Transverse colon (tissue), 4 donors: Measurements from ENCODE around the gene CENPM. TPM values are rescaled to one million over a fixed set of nuclear protein-coding genes. Genes with fewer than 3 reads are reported as not detected.

Experiments used
- DNase-seq: peaks from one replicate; pipeline ENCODE4 v3.0.0-alpha.2; 2019
- H3K27ac ChIP-seq, 4 donors: fragments of 200-600 bp; sonication (generic); 2 replicates each; pipeline ENCODE4 v1.5.1; 2016 to 2018; ENCODE audit warnings: inconsistent platforms in 4 of 4
- H3K27me3 ChIP-seq: fragments of 200-600 bp; sonication (generic); 2 replicates; pipeline ENCODE4 v1.5.1; 2017; ENCODE audit warnings: inconsistent platforms
- H3K36me3 ChIP-seq, 4 donors: fragments of 200-600 bp; sonication (generic); 2 replicates each; pipeline ENCODE4 v1.5.1; 2017 to 2019; ENCODE audit warnings: inconsistent platforms in 4 of 4
- H3K4me1 ChIP-seq, 4 donors: fragments of 200-600 bp; sonication (generic); 2 replicates each; pipeline ENCODE4 v1.5.1; 2017 to 2020; ENCODE audit warnings: inconsistent platforms in 4 of 4
- H3K4me3 ChIP-seq, 4 donors: fragments of 200-600 bp; sonication (generic); 1 replicate in 1 of 4; 2 replicates in 3 of 4; pipeline versions ENCODE4 v1.5.1 to v1.6.1; 2017 to 2019; ENCODE audit warnings: inconsistent platforms in 4 of 4
- H3K9me3 ChIP-seq, 2 donors: fragments of 200-600 bp; sonication (generic); 2 replicates each; pipeline ENCODE4 v1.5.1; 2017 to 2019; ENCODE audit warnings: inconsistent platforms in 2 of 2
- CTCF ChIP-seq, 5 experiments: fragments of 200-600 bp in 3 of 5; fragments of 450-650 bp in 2 of 5; sonication (generic) in 3 of 5; IDR thresholded peaks; 1 replicate in 2 of 5; 2 replicates in 3 of 5; pipeline ENCODE4 v1.5.1; 2016 to 2017; ENCODE audit warnings: antibody characterized with exemption in 5 of 5, inconsistent platforms in 3 of 5, mild to moderate bottlenecking in 2 of 5, moderate library complexity in 1 of 5
- EP300 ChIP-seq: sonication (generic); formaldehyde crosslinking; IDR thresholded peaks from one replicate; pipeline ENCODE4 v1.6.1; 2017; ENCODE audit warnings: antibody characterized with exemption, low read depth
- POLR2A ChIP-seq: fragments of 450-650 bp; IDR thresholded peaks from one replicate; pipeline ENCODE4 v1.6.1; 2016; ENCODE audit warnings: antibody characterized with exemption, mild to moderate bottlenecking, moderate library complexity
- POLR2AphosphoS5 ChIP-seq, 3 donors: sonication (generic); formaldehyde crosslinking; IDR thresholded peaks; one replicate each; pipeline ENCODE4 v1.6.1; 2016; ENCODE audit warnings: antibody characterized with exemption in 3 of 3
- WGBS, 2 donors: methylation state at CpG; one replicate each; pipeline ENCODE4 v1.1.5; 2018; ENCODE audit warnings: low coverage in 1 of 2; 5-methylcytosine and 5-hydroxymethylcytosine counted together
- in situ Hi-C, 4 donors: fragments of 200-750 bp; cut with MboI; loops; one replicate each; pipeline versions ENCODE4 v1.15.0 to v1.15.1; 2017; ENCODE audit warnings: low sequenced_read_pairs in 3 of 4, low pct_ligation_motif_present in 1 of 4, low pct_unique_long_range_greater_than_20kb in 1 of 4
- intact Hi-C: fragments of 100-400 bp; cut with DNase I; formaldehyde crosslinking; loops from one replicate; pipeline ENCODE4 v1.15.1; 2023; ENCODE audit warnings: low total_unique reads
- total RNA-seq, 4 donors: library from RNA; depleted of rRNA; stranded (reverse); fragments of >200 nt; gene quantifications; one replicate each; pipeline ENCODE4 v1.1.0, GENCODE V29; 2016

Gene CENPM
- total RNA-seq, 4 donors from 2014 or later: 6.0 to 22.9 (median 11.0) TPM; not detected in 1

DNA sequence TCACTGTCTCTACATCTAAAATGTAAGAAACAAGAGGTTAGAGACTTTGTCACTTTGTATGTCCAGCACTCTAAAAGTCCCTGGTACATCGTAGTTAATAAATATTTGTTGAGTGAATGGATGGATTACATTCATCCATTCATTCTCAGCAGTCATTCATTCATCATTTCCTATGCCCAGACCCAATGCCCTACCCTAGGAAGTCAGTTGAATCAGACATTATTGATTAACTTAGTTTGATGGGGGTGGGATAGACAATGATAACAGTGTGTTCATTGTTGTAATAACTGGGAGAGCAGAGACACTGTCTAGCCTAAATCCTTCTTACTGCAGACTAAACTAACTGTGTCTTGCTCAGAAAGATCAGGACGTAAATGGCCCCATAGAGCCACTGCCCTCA lies 1.2 kb upstream of the CENPM start:
- DNase-seq: no peak
- intact Hi-C loops: loop anchor here (10.0 kb wide), 1 partner anchor 123 kb away; no protein-coding TSS in a partner anchor
- in situ Hi-C loops: loop anchor here (10.0 to 25.0 kb wide), 4 partner anchors 123 to 253 kb away; partner anchors contain the start of genes CCDC134 (in 2 of the 4) and MEI1 (in 1 of the 4)
- Histone ChIP-seq H3K4me1 (peaks cover 6 to 24% (median 13%) of the 10 kb centered on the region in 4 donors), H3K27me3 (no peaks in the 10 kb centered on the region), H3K4me3 (no peak overlapping the region), H3K36me3 (no peaks in the 10 kb centered on the region), H3K27ac (no peak overlapping the region), H3K9me3 (no peaks in the 10 kb centered on the region)
- TF ChIP-seq POLR2A: no peak
- no peak for TF ChIP-seq POLR2AphosphoS5 (IDR thresholded peaks at IDR 0.05)
- no peak for TF ChIP-seq EP300
- no peak for TF ChIP-seq CTCF (IDR thresholded peaks at IDR 0.05)
- WGBS, 2 donors: 90 to 100% methylated on average over 1 to 2 of the region's 2 CpGs

DNA sequence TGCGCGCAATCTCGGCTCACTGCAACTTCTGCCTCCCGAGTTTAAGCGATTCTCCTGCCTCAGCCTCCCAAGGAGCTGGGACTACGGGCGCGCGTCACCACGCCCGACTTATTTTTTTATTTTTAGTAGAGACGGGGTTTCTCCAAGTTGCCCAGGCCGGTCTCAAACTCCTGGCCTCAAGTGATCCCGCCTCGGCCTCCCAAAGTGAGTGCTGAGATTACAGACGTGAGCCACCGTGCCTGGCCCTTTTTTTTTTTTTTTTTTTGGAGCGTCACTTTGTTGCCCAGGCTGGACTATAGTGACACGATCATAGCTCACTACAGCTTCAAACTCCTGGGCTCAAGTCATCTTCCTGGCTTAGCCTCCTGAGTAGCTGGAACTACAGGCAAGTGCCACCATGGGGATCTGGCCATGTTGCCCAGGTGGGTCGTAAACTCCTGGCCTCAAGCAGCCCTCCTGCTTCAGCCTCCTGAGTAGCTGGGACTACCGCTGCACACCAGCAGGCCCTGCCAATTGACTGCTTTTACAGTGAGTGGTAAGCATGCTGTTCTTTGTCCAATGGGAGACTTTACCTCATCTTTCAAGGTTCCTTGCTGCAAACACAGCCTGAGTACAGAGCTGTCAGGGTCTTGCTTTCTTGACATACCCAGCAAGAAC lies 600 bp upstream of the CENPM start:
- Histone ChIP-seq H3K36me3 (no peaks in the 10 kb centered on the region), H3K4me3 (peak overlapping the region in 3 of 4 donors; percentile 62 to 77 (median 71))

GRCh38 chr22:41943661-41944209 lies 3.2 kb downstream of the CENPM start:
- peak overlapping the region; percentile 53 to 71 (median 64) for H3K27ac ChIP-seq
- TF ChIP-seq EP300 (no peak), POLR2AphosphoS5 (IDR thresholded peaks at IDR 0.05) (no peak), POLR2A (no peak), CTCF (IDR thresholded peaks at IDR 0.05) (no peak)
- H3K36me3 ChIP-seq: no peaks in the 10 kb centered on the region
- in situ Hi-C loops: loop anchor here (5.0 to 25.0 kb wide), 5 partner anchors 119 to 249 kb away; partner anchors contain the start of genes MEI1 (in 3 of the 4) and CCDC134 (in 2 of the 4)
- DNase-seq: peak; percentile 69
- H3K4me3 ChIP-seq: no peak overlapping the region
- no peaks in the 10 kb centered on the region for H3K27me3 ChIP-seq
- intact Hi-C loops: loop anchor here (5.0 to 10.0 kb wide), 3 partner anchors 119 to 246 kb away; partner anchors contain the start of gene MEI1
- 40 to 59% methylated on average over 4 to 9 of the region's 9 CpGs for WGBS, 2 donors
- no peaks in the 10 kb centered on the region for H3K9me3 ChIP-seq
- H3K4me1 ChIP-seq: peaks cover 21 to 43% (median 27%) of the 10 kb centered on the region in 4 donors

More for the DNA sequence above, 600 bp upstream of the CENPM start:
- DNase-seq: no peak
- intact Hi-C loops (loop anchor here (10.0 kb wide), 1 partner anchor 123 kb away; no protein-coding TSS in a partner anchor), in situ Hi-C loops (loop anchor here (10.0 to 25.0 kb wide), 4 partner anchors 123 to 253 kb away; partner anchors contain the start of genes CCDC134 (in 2 of the 4) and MEI1 (in 1 of the 4))
- Histone ChIP-seq H3K27ac (peak overlapping the region; percentile 65 to 74 (median 69)), H3K9me3 (no peaks in the 10 kb centered on the region), H3K27me3 (no peaks in the 10 kb centered on the region), H3K4me1 (peaks cover 6 to 24% (median 13%) of the 10 kb centered on the region in 4 donors)
- 65 to 72% methylated on average over 17 to 21 of the region's 21 CpGs for WGBS, 2 donors
- TF ChIP-seq POLR2A: no peak

DNA sequence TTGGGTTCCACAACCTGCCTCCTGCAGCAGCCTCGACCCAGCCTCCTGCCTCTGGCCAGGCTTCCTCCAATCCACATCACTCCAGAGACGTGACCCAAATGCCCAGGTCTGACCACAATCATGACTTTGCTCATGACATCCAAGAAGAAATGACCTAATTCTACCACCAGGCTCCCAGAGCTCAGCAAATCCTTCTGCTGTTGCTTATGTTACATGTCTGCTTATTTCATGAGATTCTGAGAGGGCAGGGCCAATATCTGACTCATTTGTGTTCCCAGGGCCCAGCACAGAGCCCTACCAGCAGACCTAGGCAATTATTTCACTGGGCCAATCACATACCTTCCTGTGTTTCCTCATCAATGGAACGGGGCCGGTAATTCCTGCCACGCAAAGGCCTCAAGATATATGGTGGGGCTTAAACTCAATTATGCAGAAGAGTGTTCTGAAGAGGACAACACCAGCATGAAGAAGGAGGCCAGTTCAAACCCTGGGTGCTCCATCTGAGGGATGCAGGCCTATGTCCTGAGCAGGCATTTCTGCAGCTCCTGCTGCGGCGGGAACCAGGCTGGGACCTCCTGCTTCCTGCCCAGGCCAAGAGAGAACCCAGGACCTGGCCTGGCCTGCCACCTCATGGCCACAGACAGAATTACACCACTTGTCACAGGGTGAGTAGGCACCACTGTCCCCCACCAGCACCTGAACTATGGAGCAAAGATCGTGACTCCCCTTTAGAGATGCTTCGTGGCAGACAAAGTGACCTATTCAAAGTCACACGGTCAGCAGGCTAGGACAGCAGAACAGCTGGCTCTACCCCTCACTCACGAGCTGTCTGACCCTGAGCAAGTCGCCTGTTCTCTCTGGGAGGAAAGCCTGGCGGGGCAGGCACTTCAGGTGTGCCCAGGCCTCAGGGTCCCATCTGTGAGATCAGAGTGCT lies 5.9 kb downstream of the CENPM start:
- Histone ChIP-seq H3K27me3 (no peaks in the 10 kb centered on the region), H3K4me3 (no peak overlapping the region), H3K27ac (peak overlapping the region; percentile 89 to 94 (median 90)), H3K36me3 (no peaks in the 10 kb centered on the region), H3K4me1 (peaks cover 20 to 36% (median 22%) of the 10 kb centered on the region in 4 donors), H3K9me3 (no peaks in the 10 kb centered on the region)
- intact Hi-C loops (loop anchor here (5.0 to 10.0 kb wide), 3 partner anchors 116 to 244 kb away; partner anchors contain the start of gene MEI1), in situ Hi-C loops (loop anchor here (5.0 to 25.0 kb wide), 5 partner anchors 116 to 246 kb away; partner anchors contain the start of genes MEI1 (in 3 of the 4) and CCDC134 (in 2 of the 4))
- WGBS, 2 donors: 35% methylated on average over 13 of the region's 13 CpGs; no CpG with 5 or more reads in 1 of the 2 donors
- peak; percentile 92 for DNase-seq
- TF ChIP-seq CTCF (IDR thresholded peaks at IDR 0.05): peak; percentile 92 to 98 (median 95)
- no peak for TF ChIP-seq EP300
- no peak for TF ChIP-seq POLR2A
- no peak for TF ChIP-seq POLR2AphosphoS5 (IDR thresholded peaks at IDR 0.05)
